Right renal pelvis (tissue), 4 donors: Measurements from ENCODE around the gene DNM1L. TPM values are rescaled to one million over a fixed set of nuclear protein-coding genes. Genes with fewer than 3 reads are reported as not detected.

Experiments
- DNase-seq, 4 donors: peaks; one replicate each; pipeline ENCODE4 v3.0.0-alpha.2; 2013; ENCODE audit warnings: low read depth in 4 of 4, low spot score in 3 of 4, missing footprints in 1 of 4
- polyA plus RNA-seq, 4 donors: library from polyadenylated mRNA; unstranded; fragments of 120-200 nt; gene quantifications; one replicate each; pipeline ENCODE4 v1.2.1, GENCODE V29; 2013; ENCODE audit not compliant: insufficient read length in 4 of 4

DNM1L gene
- polyA plus RNA-seq, 4 donors, result 87.3 to 114 (median 102) TPM

GRCh38 chr12:32755051-32755653 is 76.1 kb downstream of the DNM1L start:
- DNase-seq, result peak; percentile 43 to 57 (median 55)

GRCh38 chr12:32755654-32756475 is 76.8 kb downstream of the DNM1L start, which contains the start of gene YARS2:
Gene YARS2 (minus strand): TSS chr12:32755897. CDS start chr12:32755874, 23 bp downstream.
- peak; percentile 88 to 98 (median 97) for DNase-seq

- peak in 3 of 4 donors; percentile 28 to 30 (median 28) for DNase-seq
Observed at GRCh38 chr12:32756476-32757066, 77.5 kb downstream of the DNM1L start.

- no peak for DNase-seq
Observed at GRCh38 chr12:32757157-32757556, 78.1 kb downstream of the DNM1L start.

GRCh38 chr12:32761716-32762115 is 82.6 kb downstream of the DNM1L start:
- no peak for DNase-seq

- DNase-seq, result no peak
Observed at GRCh38 chr12:32765906-32766305, 86.8 kb downstream of the DNM1L start.

- DNase-seq, result no peak
Observed at GRCh38 chr12:32768518-32768917, 89.4 kb downstream of the DNM1L start.

- DNase-seq, result no peak
Observed at GRCh38 chr12:32770141-32770540, 91.0 kb downstream of the DNM1L start.

GRCh38 chr12:32773691-32774090 is 94.6 kb downstream of the DNM1L start:
- no peak for DNase-seq

GRCh38 chr12:32776258-32776657 is 97.2 kb downstream of the DNM1L start:
- DNase-seq, result no peak

- DNase-seq, result no peak
Observed at GRCh38 chr12:32777159-32777558, 98.1 kb downstream of the DNM1L start.

GRCh38 chr12:32777691-32778175 is 98.6 kb downstream of the DNM1L start:
- DNase-seq, result no peak

- DNase-seq, result peak in 2 of 4 donors; percentile 8 to 31
Observed at GRCh38 chr12:32780071-32780470, 101.0 kb downstream of the DNM1L start.

- DNase-seq, result no peak
Observed at GRCh38 chr12:32783029-32783428, 103.9 kb downstream of the DNM1L start.

- DNase-seq, result no peak
Observed at GRCh38 chr12:32785557-32785956, 106.5 kb downstream of the DNM1L start.

GRCh38 chr12:32788405-32788804 is 109.3 kb downstream of the DNM1L start:
- no peak for DNase-seq

- no peak for DNase-seq
Observed at GRCh38 chr12:32789446-32789845, 110.3 kb downstream of the DNM1L start.

GRCh38 chr12:32789916-32790315 is 110.8 kb downstream of the DNM1L start:
- DNase-seq, result no peak

GRCh38 chr12:32794281-32794680 is 115.2 kb downstream of the DNM1L start:
- DNase-seq, result no peak
